ENCODE measurements around the gene STRIP2. TPM values are rescaled to one million over a fixed set of nuclear protein-coding genes. Genes with fewer than 3 reads are reported as not detected.

STRIP2 gene
- total RNA-seq = 5.2 TPM

DNA sequence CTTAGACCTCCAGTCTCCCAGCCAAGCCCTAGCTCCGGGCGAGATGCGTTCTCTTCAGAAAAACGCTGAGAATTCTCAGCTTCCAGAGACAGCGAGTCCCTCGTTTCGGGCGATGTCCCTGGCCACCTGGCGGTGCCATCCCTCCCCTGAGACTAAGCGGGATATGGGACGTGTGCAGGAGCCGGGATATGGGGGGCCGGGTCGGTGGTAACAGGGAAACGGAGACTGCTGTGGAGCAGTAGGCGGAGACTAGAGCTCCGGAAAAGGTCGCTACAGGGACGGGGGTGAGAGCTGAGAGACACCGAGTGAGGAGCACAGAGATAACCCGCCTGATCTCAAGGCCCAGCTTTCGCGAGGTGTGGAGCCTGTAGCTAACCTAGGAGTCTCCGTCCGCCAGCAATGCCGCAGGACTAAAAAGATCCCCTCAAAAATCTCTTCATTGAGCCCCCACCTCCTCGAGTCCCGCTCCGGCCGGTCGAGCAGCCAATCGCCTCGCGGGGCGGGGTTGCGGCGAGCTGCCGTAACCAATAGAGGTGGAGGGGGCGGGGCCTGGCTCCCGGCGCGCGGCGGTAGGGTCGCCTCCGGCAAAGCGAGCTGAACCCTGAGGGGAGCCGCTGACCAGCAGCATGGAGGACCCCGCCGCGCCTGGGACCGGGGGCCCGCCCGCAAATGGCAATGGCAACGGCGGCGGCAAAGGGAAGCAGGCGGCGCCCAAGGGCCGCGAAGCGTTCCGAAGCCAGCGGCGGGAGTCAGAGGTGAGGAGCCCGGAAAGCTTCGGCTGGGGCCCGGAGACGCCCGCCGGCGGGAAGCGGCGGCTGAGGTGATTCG, at the start of gene STRIP2:
Gene STRIP2, plus strand, starts transcription at position 586 of the 828 bp plus-strand sequence. Its CDS starts 41 bp downstream, at position 627.
- peak within 1 kb of the TSS; percentile 85 to 91 (median 86) for H3K9ac ChIP-seq (ENCODE audit: low read depth in 1 of 3, low read length in 3 of 3)
- H3K27me3 ChIP-seq (ENCODE audit: control insufficient read depth in 3 of 3, insufficient read depth in 3 of 3, low read length in 3 of 3) = no peaks in the 10 kb centered on the region
- H3K4me1 ChIP-seq (ENCODE audit: control insufficient read depth in 3 of 3, insufficient read depth in 3 of 3, low read length in 3 of 3) = peaks cover 25 to 29% (median 26%) of the 10 kb centered on the region in 3 donors
- no peaks in the 10 kb centered on the region for H3K9me3 ChIP-seq (ENCODE audit: control insufficient read depth in 3 of 3, low read length in 3 of 3)
- peak within 1 kb of the TSS; percentile 80 to 89 (median 85) for H3K4me3 ChIP-seq (ENCODE audit: low read length in 3 of 3)
- H3K36me3 ChIP-seq (ENCODE audit: control insufficient read depth in 3 of 3, insufficient read depth in 3 of 3, low read length in 3 of 3) = no peaks in the 10 kb centered on the region
- H3K27ac ChIP-seq (ENCODE audit: low read depth, low read length) = peak within 1 kb of the TSS; percentile 78

DNA sequence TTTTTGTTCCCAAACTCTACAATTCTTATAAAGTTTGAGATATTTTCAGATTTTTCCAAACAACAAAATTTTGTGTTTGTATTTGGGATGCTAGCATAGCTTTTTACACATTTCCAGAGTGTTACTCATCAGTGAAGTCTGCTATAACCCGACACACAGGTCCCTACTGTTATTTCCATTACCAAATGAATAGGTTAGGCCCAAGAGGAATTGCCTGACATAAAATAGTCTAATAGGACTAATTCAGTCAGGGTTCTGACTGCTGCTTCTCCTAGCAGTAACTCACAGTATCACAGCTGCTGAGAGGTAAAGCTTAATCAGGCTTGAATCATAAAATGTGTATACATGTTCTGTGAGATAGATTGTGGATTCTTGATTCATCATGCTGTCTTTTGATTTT, 49.1 kb upstream of the STRIP2 start:
- H3K4me3 ChIP-seq (ENCODE audit: low read length in 3 of 3) = no peak overlapping the region
- no peak overlapping the region for H3K9ac ChIP-seq (ENCODE audit: low read depth in 1 of 3, low read length in 3 of 3)
- H3K4me1 ChIP-seq (ENCODE audit: control insufficient read depth in 3 of 3, insufficient read depth in 3 of 3, low read length in 3 of 3) = peaks cover 0 to 4% (median 0%) of the 10 kb centered on the region in 3 donors
- peaks cover 0 to 7% (median under 1%) of the 10 kb centered on the region in 3 donors for H3K36me3 ChIP-seq (ENCODE audit: control insufficient read depth in 3 of 3, insufficient read depth in 3 of 3, low read length in 3 of 3)
- H3K9me3 ChIP-seq (ENCODE audit: control insufficient read depth in 3 of 3, low read length in 3 of 3) = no peaks in the 10 kb centered on the region
- no peak overlapping the region for H3K27ac ChIP-seq (ENCODE audit: low read depth, low read length)
- H3K27me3 ChIP-seq (ENCODE audit: control insufficient read depth in 3 of 3, insufficient read depth in 3 of 3, low read length in 3 of 3) = no peaks in the 10 kb centered on the region

GRCh38 chr7:129385598-129385997, 48.6 kb upstream of the STRIP2 start:
- Histone ChIP-seq H3K9me3 (ENCODE audit: control insufficient read depth in 3 of 3, low read length in 3 of 3) (no peaks in the 10 kb centered on the region), H3K9ac (ENCODE audit: low read depth in 1 of 3, low read length in 3 of 3) (no peak overlapping the region), H3K27me3 (ENCODE audit: control insufficient read depth in 3 of 3, insufficient read depth in 3 of 3, low read length in 3 of 3) (no peaks in the 10 kb centered on the region), H3K4me3 (ENCODE audit: low read length in 3 of 3) (no peak overlapping the region), H3K4me1 (ENCODE audit: control insufficient read depth in 3 of 3, insufficient read depth in 3 of 3, low read length in 3 of 3) (peaks cover 0 to 7% (median 0%) of the 10 kb centered on the region in 3 donors), H3K27ac (ENCODE audit: low read depth, low read length) (no peak overlapping the region), H3K36me3 (ENCODE audit: control insufficient read depth in 3 of 3, insufficient read depth in 3 of 3, low read length in 3 of 3) (peaks cover 0 to 6% (median 4%) of the 10 kb centered on the region in 3 donors)

- Histone ChIP-seq H3K4me3 (ENCODE audit: low read length in 3 of 3) (no peak overlapping the region), H3K27me3 (ENCODE audit: control insufficient read depth in 3 of 3, insufficient read depth in 3 of 3, low read length in 3 of 3) (no peaks in the 10 kb centered on the region), H3K9me3 (ENCODE audit: control insufficient read depth in 3 of 3, low read length in 3 of 3) (no peaks in the 10 kb centered on the region), H3K9ac (ENCODE audit: low read depth in 1 of 3, low read length in 3 of 3) (no peak overlapping the region), H3K27ac (ENCODE audit: low read depth, low read length) (no peak overlapping the region), H3K4me1 (ENCODE audit: control insufficient read depth in 3 of 3, insufficient read depth in 3 of 3, low read length in 3 of 3) (peaks cover 0 to 12% (median 5%) of the 10 kb centered on the region in 3 donors), H3K36me3 (ENCODE audit: control insufficient read depth in 3 of 3, insufficient read depth in 3 of 3, low read length in 3 of 3) (peaks cover 0 to 7% (median 0%) of the 10 kb centered on the region in 3 donors)
Observed at GRCh38 chr7:129386506-129386905, 47.7 kb upstream of the STRIP2 start.

DNA sequence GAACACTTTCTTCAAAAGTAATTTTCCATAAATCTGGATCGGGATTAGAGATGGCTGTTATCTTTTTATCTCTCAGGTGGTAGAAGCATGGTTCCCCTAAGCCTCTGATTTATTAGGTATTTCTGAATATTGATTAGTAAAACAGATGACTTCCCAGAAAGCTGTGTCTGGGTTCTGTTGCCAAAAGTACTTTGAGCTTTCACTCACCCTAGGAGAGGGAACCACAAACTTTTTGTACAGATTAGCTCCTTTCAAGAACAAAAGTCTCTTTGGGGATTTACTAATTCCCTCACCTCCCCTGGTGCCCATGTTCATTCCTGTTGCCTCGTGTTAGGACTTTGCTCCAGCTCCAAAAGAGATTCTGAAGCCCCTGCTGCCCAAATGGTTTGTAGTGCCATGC, 46.7 kb upstream of the STRIP2 start:
- H3K4me1 ChIP-seq (ENCODE audit: control insufficient read depth in 3 of 3, insufficient read depth in 3 of 3, low read length in 3 of 3) = peaks cover 5 to 17% (median 5%) of the 10 kb centered on the region in 3 donors
- no peak overlapping the region for H3K27ac ChIP-seq (ENCODE audit: low read depth, low read length)
- no peak overlapping the region for H3K9ac ChIP-seq (ENCODE audit: low read depth in 1 of 3, low read length in 3 of 3)
- no peaks in the 10 kb centered on the region for H3K9me3 ChIP-seq (ENCODE audit: control insufficient read depth in 3 of 3, low read length in 3 of 3)
- peaks cover 0 to 7% (median 0%) of the 10 kb centered on the region in 3 donors for H3K36me3 ChIP-seq (ENCODE audit: control insufficient read depth in 3 of 3, insufficient read depth in 3 of 3, low read length in 3 of 3)
- no peak overlapping the region for H3K4me3 ChIP-seq (ENCODE audit: low read length in 3 of 3)
- no peaks in the 10 kb centered on the region for H3K27me3 ChIP-seq (ENCODE audit: control insufficient read depth in 3 of 3, insufficient read depth in 3 of 3, low read length in 3 of 3)

DNA sequence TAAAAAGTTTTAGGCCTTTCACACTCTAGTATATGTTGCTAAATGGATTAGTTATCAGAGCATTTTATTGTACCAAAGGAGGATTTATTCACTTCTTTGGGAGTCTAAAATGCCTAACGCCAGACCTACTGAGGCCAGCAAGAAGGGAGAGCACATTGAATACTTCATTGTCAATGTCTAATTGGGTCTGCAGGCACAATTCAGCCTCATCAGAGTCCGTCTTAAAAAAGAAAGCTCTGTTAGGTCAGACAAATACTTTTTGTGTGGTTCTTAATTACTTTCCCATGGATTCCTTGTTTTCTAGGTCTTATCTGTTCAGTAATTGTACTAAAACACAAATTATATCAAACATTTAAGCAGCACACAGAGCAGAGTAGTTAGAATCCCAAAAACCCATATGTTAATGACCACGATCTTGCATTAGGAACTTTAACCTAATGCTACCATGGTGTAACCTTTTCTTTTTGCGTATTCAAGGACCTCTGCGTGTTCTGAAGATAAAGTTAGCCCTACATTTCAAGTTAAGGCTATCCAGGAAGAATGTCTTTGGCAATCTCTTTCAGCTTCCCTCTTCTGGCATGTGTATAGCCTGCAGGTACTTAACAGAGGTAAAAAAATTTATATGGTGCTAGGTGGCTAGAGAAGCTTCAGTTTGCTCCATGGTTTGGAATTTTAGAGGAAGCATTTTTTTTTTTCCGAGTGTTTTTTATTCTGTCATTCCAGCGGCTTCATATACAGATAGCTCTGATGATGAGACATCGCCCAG, 45.7 kb upstream of the STRIP2 start:
- no peak overlapping the region for H3K27ac ChIP-seq (ENCODE audit: low read depth, low read length)
- H3K9ac ChIP-seq (ENCODE audit: low read depth in 1 of 3, low read length in 3 of 3) = no peak overlapping the region
- no peak overlapping the region for H3K4me3 ChIP-seq (ENCODE audit: low read length in 3 of 3)
- H3K4me1 ChIP-seq (ENCODE audit: control insufficient read depth in 3 of 3, insufficient read depth in 3 of 3, low read length in 3 of 3) = peaks cover 5 to 19% (median 6%) of the 10 kb centered on the region in 3 donors
- no peaks in the 10 kb centered on the region for H3K27me3 ChIP-seq (ENCODE audit: control insufficient read depth in 3 of 3, insufficient read depth in 3 of 3, low read length in 3 of 3)
- peaks cover 0 to 7% (median 0%) of the 10 kb centered on the region in 3 donors for H3K36me3 ChIP-seq (ENCODE audit: control insufficient read depth in 3 of 3, insufficient read depth in 3 of 3, low read length in 3 of 3)
- no peaks in the 10 kb centered on the region for H3K9me3 ChIP-seq (ENCODE audit: control insufficient read depth in 3 of 3, low read length in 3 of 3)

DNA sequence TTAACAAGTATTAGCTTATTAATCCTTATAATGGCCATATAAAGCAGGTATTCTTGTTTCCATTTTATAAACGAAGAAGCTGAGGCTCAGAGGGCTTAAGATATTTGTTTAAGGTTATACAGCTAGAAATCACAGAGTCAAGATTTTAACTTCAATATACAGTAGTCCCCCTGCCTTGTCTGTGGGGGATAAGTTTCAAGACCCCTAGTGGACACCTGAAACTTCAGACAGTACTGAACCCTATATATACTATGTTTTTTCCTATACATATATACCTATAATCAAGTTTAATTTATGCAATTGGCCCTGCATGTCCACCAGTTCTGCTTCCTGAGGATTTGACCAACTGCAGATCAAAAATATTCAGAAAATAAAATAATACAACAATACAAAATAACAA, 44.4 kb upstream of the STRIP2 start:
- no peaks in the 10 kb centered on the region for H3K9me3 ChIP-seq (ENCODE audit: control insufficient read depth in 3 of 3, low read length in 3 of 3)
- no peaks in the 10 kb centered on the region for H3K27me3 ChIP-seq (ENCODE audit: control insufficient read depth in 3 of 3, insufficient read depth in 3 of 3, low read length in 3 of 3)
- no peak overlapping the region for H3K27ac ChIP-seq (ENCODE audit: low read depth, low read length)
- H3K4me1 ChIP-seq (ENCODE audit: control insufficient read depth in 3 of 3, insufficient read depth in 3 of 3, low read length in 3 of 3) = peaks cover 5 to 19% (median 10%) of the 10 kb centered on the region in 3 donors
- H3K4me3 ChIP-seq (ENCODE audit: low read length in 3 of 3) = no peak overlapping the region
- no peak overlapping the region for H3K9ac ChIP-seq (ENCODE audit: low read depth in 1 of 3, low read length in 3 of 3)
- H3K36me3 ChIP-seq (ENCODE audit: control insufficient read depth in 3 of 3, insufficient read depth in 3 of 3, low read length in 3 of 3) = peaks cover 0 to 7% (median 0%) of the 10 kb centered on the region in 3 donors

DNA sequence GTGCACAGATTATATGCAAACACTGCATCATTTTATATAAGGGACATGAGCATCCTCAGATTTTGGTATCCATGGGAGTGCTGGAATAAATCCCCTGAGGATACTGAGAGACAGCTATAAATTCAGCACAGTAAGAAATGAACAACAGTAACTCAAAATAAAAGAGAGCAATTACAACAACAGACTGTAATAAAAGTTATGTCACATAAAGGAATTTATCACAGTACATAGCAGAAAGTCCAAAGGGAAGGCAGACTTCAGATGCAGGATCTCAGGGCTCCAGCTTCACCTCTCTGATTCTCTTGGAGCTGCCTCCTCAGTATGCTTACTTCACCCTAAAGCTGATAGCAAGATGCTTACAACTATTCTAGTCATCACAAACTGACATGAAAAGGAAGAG, 43.9 kb upstream of the STRIP2 start:
- Histone ChIP-seq H3K4me3 (ENCODE audit: low read length in 3 of 3) (no peak overlapping the region), H3K27ac (ENCODE audit: low read depth, low read length) (peak overlapping the region; percentile 37), H3K36me3 (ENCODE audit: control insufficient read depth in 3 of 3, insufficient read depth in 3 of 3, low read length in 3 of 3) (peaks cover 0 to 7% (median 0%) of the 10 kb centered on the region in 3 donors), H3K9me3 (ENCODE audit: control insufficient read depth in 3 of 3, low read length in 3 of 3) (no peaks in the 10 kb centered on the region), H3K4me1 (ENCODE audit: control insufficient read depth in 3 of 3, insufficient read depth in 3 of 3, low read length in 3 of 3) (peaks cover 9 to 23% (median 14%) of the 10 kb centered on the region in 3 donors), H3K9ac (ENCODE audit: low read depth in 1 of 3, low read length in 3 of 3) (no peak overlapping the region), H3K27me3 (ENCODE audit: control insufficient read depth in 3 of 3, insufficient read depth in 3 of 3, low read length in 3 of 3) (no peaks in the 10 kb centered on the region)

- Histone ChIP-seq H3K9ac (ENCODE audit: low read depth in 1 of 3, low read length in 3 of 3) (peak overlapping the region; percentile 39 to 71 (median 40)), H3K27ac (ENCODE audit: low read depth, low read length) (peak overlapping the region; percentile 96), H3K9me3 (ENCODE audit: control insufficient read depth in 3 of 3, low read length in 3 of 3) (no peaks in the 10 kb centered on the region), H3K4me1 (ENCODE audit: control insufficient read depth in 3 of 3, insufficient read depth in 3 of 3, low read length in 3 of 3) (peaks cover 10 to 25% (median 19%) of the 10 kb centered on the region in 3 donors), H3K4me3 (ENCODE audit: low read length in 3 of 3) (peak overlapping the region in 1 of 3 donors; percentile 31), H3K27me3 (ENCODE audit: control insufficient read depth in 3 of 3, insufficient read depth in 3 of 3, low read length in 3 of 3) (no peaks in the 10 kb centered on the region), H3K36me3 (ENCODE audit: control insufficient read depth in 3 of 3, insufficient read depth in 3 of 3, low read length in 3 of 3) (peaks cover 0 to 7% (median 0%) of the 10 kb centered on the region in 3 donors)
Observed at GRCh38 chr7:129391546-129392171, 42.6 kb upstream of the STRIP2 start.

Data from skeletal muscle tissue (tissue), 4 donors.